ENCODE measurements around the gene TIMM21.

TIMM21 gene, protein sequence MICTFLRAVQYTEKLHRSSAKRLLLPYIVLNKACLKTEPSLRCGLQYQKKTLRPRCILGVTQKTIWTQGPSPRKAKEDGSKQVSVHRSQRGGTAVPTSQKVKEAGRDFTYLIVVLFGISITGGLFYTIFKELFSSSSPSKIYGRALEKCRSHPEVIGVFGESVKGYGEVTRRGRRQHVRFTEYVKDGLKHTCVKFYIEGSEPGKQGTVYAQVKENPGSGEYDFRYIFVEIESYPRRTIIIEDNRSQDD

DNA sequence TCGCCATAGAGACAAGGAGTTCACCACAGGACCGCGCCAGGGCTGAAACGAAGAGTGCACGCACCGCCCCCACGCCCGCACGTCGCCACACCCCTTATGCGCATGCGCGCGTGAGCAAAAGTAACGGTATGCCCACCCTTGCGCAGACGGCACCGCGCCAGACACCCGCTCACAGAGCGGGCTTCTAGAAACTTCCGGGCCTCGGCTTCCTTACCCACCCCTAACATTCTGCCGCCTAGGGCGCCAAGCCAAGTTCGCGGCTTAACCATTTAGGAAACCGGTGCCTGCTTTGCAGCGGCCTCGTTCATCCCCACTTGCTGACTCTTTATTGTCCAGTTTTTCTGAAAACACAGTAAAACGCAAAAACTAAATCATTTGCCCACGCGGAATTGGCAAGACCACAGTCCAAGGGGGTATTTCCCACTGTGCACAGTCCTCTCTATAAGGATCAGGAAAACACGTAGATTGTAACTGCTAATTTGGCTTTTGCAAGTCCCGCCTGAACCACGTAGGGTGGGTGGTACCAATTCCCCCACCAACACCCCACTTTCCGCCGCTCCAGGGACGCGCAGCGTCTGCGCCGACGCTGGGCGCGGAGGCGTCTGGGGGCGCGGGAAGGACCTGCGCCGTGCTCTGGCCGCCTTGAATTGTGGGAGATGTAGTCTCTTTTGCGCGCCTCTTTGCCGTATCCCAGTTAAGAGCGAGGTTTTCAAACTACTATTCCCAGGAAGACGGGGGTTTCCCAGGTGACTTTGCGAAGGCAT lies at the start of gene TIMM21, which contains the start of gene FBXO15:
Gene TIMM21, plus strand, starts transcription at position 745 of the 764 bp plus-strand sequence. CDS start 286 bp downstream, outside the sequence.
Gene FBXO15, minus strand, starts transcription at position 56 of the 764 bp plus-strand sequence. Its CDS starts 49 bp downstream, at position 7.
- DNase-seq, result peak; percentile 99
- Histone ChIP-seq H3K4me3 (ENCODE audit: low read depth, low read length) (peak within 1 kb of the TSS; percentile 99), H3K27ac (peak within 1 kb of the TSS; percentile 95), H3K36me3 (peaks cover 30% of the 10 kb centered on the region), H3K9me3 (ENCODE audit: severe bottlenecking) (no peaks in the 10 kb centered on the region), H3K27me3 (ENCODE audit: insufficient read depth, low read depth, severe bottlenecking) (no peaks in the 10 kb centered on the region)
- TF ChIP-seq CTCF (IDR thresholded peaks at IDR 0.05; ENCODE audit: low read depth, low read length), result no peak

- Histone ChIP-seq H3K27me3 (ENCODE audit: insufficient read depth, low read depth, severe bottlenecking) (no peaks in the 10 kb centered on the region), H3K27ac (no peak overlapping the region), H3K9me3 (ENCODE audit: severe bottlenecking) (peaks cover 7% of the 10 kb centered on the region), H3K36me3 (no peaks in the 10 kb centered on the region), H3K4me3 (ENCODE audit: low read depth, low read length) (no peak overlapping the region)
- no peak for TF ChIP-seq CTCF (IDR thresholded peaks at IDR 0.05; ENCODE audit: low read depth, low read length)
- no peak for DNase-seq
These were observed 39.9 kb upstream of the TIMM21 start for GRCh38 chr18:74108460-74108859.

GRCh38 chr18:74110149-74110548 lies 38.2 kb upstream of the TIMM21 start:
- H3K9me3 ChIP-seq (ENCODE audit: severe bottlenecking), result peaks cover 7% of the 10 kb centered on the region
- TF ChIP-seq CTCF (IDR thresholded peaks at IDR 0.05; ENCODE audit: low read depth, low read length), result no peak
- DNase-seq, result no peak
- no peak overlapping the region for H3K27ac ChIP-seq
- H3K4me3 ChIP-seq (ENCODE audit: low read depth, low read length), result no peak overlapping the region
- H3K36me3 ChIP-seq, result no peaks in the 10 kb centered on the region
- no peaks in the 10 kb centered on the region for H3K27me3 ChIP-seq (ENCODE audit: insufficient read depth, low read depth, severe bottlenecking)

DNA sequence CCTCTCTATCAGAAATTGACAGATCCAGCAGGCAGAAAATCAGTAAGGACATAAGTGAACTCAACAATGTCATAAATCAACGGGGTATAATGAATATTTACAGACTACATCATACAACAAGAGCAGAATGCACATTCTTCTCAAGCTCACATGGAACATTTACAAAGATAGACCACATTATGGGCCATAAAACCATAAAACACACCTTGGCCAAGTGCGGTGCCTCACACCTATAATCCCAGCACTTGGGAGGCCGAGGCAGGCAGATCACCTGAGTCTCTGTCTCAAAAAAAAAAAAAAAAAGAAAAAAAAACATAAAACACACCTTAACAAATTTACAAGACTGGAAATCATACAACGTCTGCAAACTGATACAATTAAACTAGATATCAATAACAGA lies 37.3 kb upstream of the TIMM21 start:
- no peak overlapping the region for H3K27ac ChIP-seq
- H3K36me3 ChIP-seq, result no peaks in the 10 kb centered on the region
- H3K27me3 ChIP-seq (ENCODE audit: insufficient read depth, low read depth, severe bottlenecking), result no peaks in the 10 kb centered on the region
- no peak for DNase-seq
- peaks cover 7% of the 10 kb centered on the region for H3K9me3 ChIP-seq (ENCODE audit: severe bottlenecking)
- H3K4me3 ChIP-seq (ENCODE audit: low read depth, low read length), result no peak overlapping the region
- no peak for TF ChIP-seq CTCF (IDR thresholded peaks at IDR 0.05; ENCODE audit: low read depth, low read length)

DNA sequence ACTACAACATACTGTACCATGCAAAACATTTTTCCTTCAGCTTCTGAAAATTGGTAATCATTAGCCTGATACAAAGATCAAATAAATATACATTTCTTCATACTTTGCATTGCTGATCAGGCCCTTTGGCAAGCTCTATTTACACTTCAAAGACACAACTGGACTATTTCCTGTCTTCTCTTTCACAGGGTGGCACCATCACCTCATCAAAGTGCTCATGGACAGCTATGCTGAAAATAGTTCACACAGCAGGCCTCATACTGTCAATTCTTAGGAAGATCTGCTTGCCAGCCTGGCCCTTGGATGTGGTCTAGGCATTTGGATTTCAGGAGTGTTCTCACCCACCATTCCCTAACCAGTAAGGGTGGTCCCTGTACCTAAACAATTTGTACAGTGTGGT lies 34.6 kb upstream of the TIMM21 start:
- no peak for TF ChIP-seq CTCF (IDR thresholded peaks at IDR 0.05; ENCODE audit: low read depth, low read length)
- no peak for DNase-seq

More for the DNA sequence above, 34.6 kb upstream of the TIMM21 start:
- Histone ChIP-seq H3K27me3 (ENCODE audit: insufficient read depth, low read depth, severe bottlenecking) (no peaks in the 10 kb centered on the region), H3K27ac (no peak overlapping the region), H3K4me3 (ENCODE audit: low read depth, low read length) (no peak overlapping the region), H3K36me3 (no peaks in the 10 kb centered on the region), H3K9me3 (ENCODE audit: severe bottlenecking) (peaks cover 7% of the 10 kb centered on the region)
